H9 (cell line): Measurements from ENCODE around the gene THAP4. TPM values are rescaled to one million over a fixed set of nuclear protein-coding genes. Genes with fewer than 3 reads are reported as not detected.
A peak's percentile ranks its signal among the peaks of the same experiment; 100 is the strongest.

Experiments used
- DNase-seq: peaks from one replicate; pipeline ENCODE4 v3.0.0-alpha.2; 2017
- H2AFZ ChIP-seq: one replicate; pipeline ENCODE4 v1.6.1; 2013; ENCODE audit warnings: mild to moderate bottlenecking, low read length, control low read depth, moderate library complexity
- H2AK5ac ChIP-seq: 2 replicates; pipeline ENCODE4 v1.6.1; 2013; ENCODE audit warnings: low read length, control low read depth, mixed read lengths; ENCODE audit not compliant: insufficient read length
- H2BK120ac ChIP-seq: one replicate; pipeline ENCODE4 v1.6.1; 2013; ENCODE audit warnings: low read depth, mild to moderate bottlenecking, low read length, control low read depth, inconsistent platforms; ENCODE audit not compliant: poor library complexity, severe bottlenecking
- H2BK12ac ChIP-seq: 2 replicates; pipeline ENCODE4 v1.6.1; 2013; ENCODE audit warnings: low read length, control low read depth, mixed read lengths, low read depth; ENCODE audit not compliant: insufficient read length
- H2BK15ac ChIP-seq: 2 replicates; pipeline ENCODE4 v1.6.1; 2013; ENCODE audit warnings: low read depth, low read length, control low read depth
- H2BK20ac ChIP-seq: one replicate; pipeline ENCODE4 v1.6.1; 2013; ENCODE audit warnings: low read depth, mild to moderate bottlenecking, low read length, control low read depth, inconsistent platforms; ENCODE audit not compliant: poor library complexity, severe bottlenecking
- H2BK5ac ChIP-seq: 2 replicates; pipeline ENCODE4 v1.6.1; 2013; ENCODE audit warnings: low read length, control low read depth, mixed read lengths; ENCODE audit not compliant: insufficient read length
- H3K14ac ChIP-seq: 2 replicates; pipeline ENCODE4 v1.6.1; 2013; ENCODE audit warnings: low read length, control low read depth; ENCODE audit not compliant: insufficient read depth
- H3K18ac ChIP-seq: 2 replicates; pipeline ENCODE4 v1.6.1; 2013; ENCODE audit warnings: low read depth, mild to moderate bottlenecking, mixed read lengths, low read length, control low read depth; ENCODE audit not compliant: insufficient read length
- H3K23ac ChIP-seq: 2 replicates; pipeline ENCODE4 v1.6.1; 2013; ENCODE audit warnings: low read length, control low read depth, mixed read lengths, low read depth; ENCODE audit not compliant: insufficient read length
- H3K23me2 ChIP-seq: 2 replicates; pipeline ENCODE4 v1.6.1; 2013; ENCODE audit warnings: low read depth, mild to moderate bottlenecking, mixed read lengths, low read length, control low read depth; ENCODE audit not compliant: insufficient read length, poor library complexity, severe bottlenecking
- H3K27ac ChIP-seq: 2 replicates; pipeline ENCODE4 v1.5.1; 2013; ENCODE audit warnings: low read length, control low read depth, mixed read lengths, low read depth; ENCODE audit not compliant: insufficient read length
- H3K27me3 ChIP-seq: 2 replicates; pipeline ENCODE4 v1.6.1; 2013; ENCODE audit warnings: low read length, control low read depth, inconsistent platforms; ENCODE audit not compliant: insufficient read depth
- H3K4ac ChIP-seq: 2 replicates; pipeline ENCODE4 v1.6.1; 2013; ENCODE audit warnings: low read depth, mild to moderate bottlenecking, control low read depth, inconsistent platforms, low read length, moderate library complexity
- H3K4me1 ChIP-seq: 2 replicates; pipeline ENCODE4 v1.6.1; 2013; ENCODE audit warnings: low read length, control low read depth, inconsistent platforms; ENCODE audit not compliant: insufficient read depth
- H3K4me2 ChIP-seq: 2 replicates; pipeline ENCODE4 v1.6.1; 2013; ENCODE audit warnings: low read length, control low read depth, mixed read lengths; ENCODE audit not compliant: insufficient read length, insufficient read depth
- H3K56ac ChIP-seq: 2 replicates; pipeline ENCODE4 v1.6.1; 2013; ENCODE audit warnings: low read depth, mild to moderate bottlenecking, mixed read lengths, low read length, control low read depth; ENCODE audit not compliant: insufficient read length
- H3K79me1 ChIP-seq: 2 replicates; pipeline ENCODE4 v1.6.1; 2013; ENCODE audit warnings: low read depth, mild to moderate bottlenecking, moderate library complexity, low read length, control low read depth, inconsistent platforms; ENCODE audit not compliant: insufficient read depth, poor library complexity, severe bottlenecking
- H3K79me2 ChIP-seq: 2 replicates; pipeline ENCODE4 v1.6.1; 2013; ENCODE audit warnings: low read length, control low read depth, inconsistent platforms; ENCODE audit not compliant: insufficient read depth
- H3K9ac ChIP-seq: 2 replicates; pipeline ENCODE4 v1.6.1; 2013; ENCODE audit warnings: low read length, control low read depth, mixed read lengths; ENCODE audit not compliant: insufficient read length; ENCODE audit errors: extremely low read depth
- H3K9me3 ChIP-seq: one replicate; pipeline ENCODE4 v1.6.1; 2013; ENCODE audit warnings: low read depth, low read length, inconsistent platforms; ENCODE audit not compliant: control insufficient read depth
- H3T11ph ChIP-seq: one replicate; pipeline ENCODE4 v1.6.1; 2013; ENCODE audit warnings: mild to moderate bottlenecking, low read length, control low read depth, inconsistent platforms
- H4K20me1 ChIP-seq: one replicate; pipeline ENCODE4 v1.6.1; 2013; ENCODE audit not compliant: control insufficient read depth, insufficient read length, insufficient read depth
- H4K5ac ChIP-seq: 2 replicates; pipeline ENCODE4 v1.6.1; 2013; ENCODE audit warnings: low read depth, mild to moderate bottlenecking, mixed read lengths, low read length, control low read depth; ENCODE audit not compliant: insufficient read length
- H4K8ac ChIP-seq: replicated peaks from 2 replicates; pipeline ENCODE4 v1.6.1; 2013; ENCODE audit warnings: low read length, control low read depth, mixed read lengths, low read depth; ENCODE audit not compliant: insufficient read length
- H4K91ac ChIP-seq: 2 replicates; pipeline ENCODE4 v1.6.1; 2013; ENCODE audit warnings: low read depth, mild to moderate bottlenecking, moderate library complexity, mixed read lengths, low read length, control low read depth; ENCODE audit not compliant: insufficient read length
- H3K27ac Mint-ChIP-seq, 3 experiments: 2 replicates in 2 of 3; 3 replicates in 1 of 3; pipeline ENCODE4 v1.8.0; 2020 to 2021; ENCODE audit warnings: mixed read lengths in 3 of 3, mild to moderate bottlenecking in 1 of 3, moderate library complexity in 1 of 3
- H3K27me3 Mint-ChIP-seq: 2 replicates; pipeline ENCODE4 v1.8.0; 2021; ENCODE audit warnings: low read depth, mild to moderate bottlenecking, moderate library complexity, mixed read lengths
- H3K36me3 Mint-ChIP-seq, 3 experiments: 2 replicates in 2 of 3; 3 replicates in 1 of 3; pipeline ENCODE4 v1.8.0; 2020 to 2021; ENCODE audit warnings: low read depth in 3 of 3, mixed read lengths in 3 of 3; ENCODE audit not compliant: insufficient read depth in 1 of 3
- H3K4me1 Mint-ChIP-seq, 2 experiments: 2 replicates each; pipeline ENCODE4 v1.8.0; 2020; ENCODE audit warnings: mixed read lengths in 2 of 2
- H3K4me3 Mint-ChIP-seq, 2 experiments: 2 replicates in 1 of 2; 3 replicates in 1 of 2; pipeline ENCODE4 v1.8.0; 2020 to 2021; ENCODE audit warnings: mild to moderate bottlenecking in 2 of 2, mixed read lengths in 2 of 2, moderate library complexity in 1 of 2
- H3K9me3 Mint-ChIP-seq, 2 experiments: 2 replicates in 1 of 2; 3 replicates in 1 of 2; pipeline ENCODE4 v1.8.0; 2020; ENCODE audit warnings: mild to moderate bottlenecking in 2 of 2, mixed read lengths in 2 of 2, moderate library complexity in 1 of 2
- CTCF ChIP-seq: fragments of 200-600 bp; sonication (generic); conservative IDR thresholded peaks from 3 replicates; pipeline ENCODE4 v1.8.0; 2021; ENCODE audit warnings: antibody characterized with exemption, mild to moderate bottlenecking
- WGBS: extraction: QIAGEN DNeasy Blood & Tissue Kit; methylation state at CpG from one replicate; pipeline ENCODE4 v1.1.7; 2013; ENCODE audit warnings: missing lambda C conversion rate, low lambda C conversion rate, mixed read lengths; ENCODE audit not compliant: insufficient read length; ENCODE audit errors: extremely low coverage; 5-methylcytosine and 5-hydroxymethylcytosine counted together
- total RNA-seq: library from RNA; stranded (reverse); gene quantifications from 2 replicates; pipeline ENCODE4 v1.2.1, GENCODE V29; 2021

The THAP4 gene
- total RNA-seq, 1 experiment from 2014 or later, result 70.6 TPM

GRCh38 chr2:241648453-241648852, 11.5 kb upstream of the THAP4 start:
- Histone ChIP-seq H2BK20ac (no peak overlapping the region), H2BK12ac (no peak overlapping the region), H3K9me3 (no peaks in the 10 kb centered on the region), H3K4ac (no peak overlapping the region), H3K79me2 (peaks cover 28% of the 10 kb centered on the region; the same call in 1 of the 2 replicates), H3K56ac (no peak overlapping the region), H4K8ac (no peak overlapping the region), H4K91ac (no peak overlapping the region), H3K4me1 (peaks cover 4% of the 10 kb centered on the region; the same call in 1 of the 2 replicates), H3K23me2 (no peaks in the 10 kb centered on the region), H3K14ac (no peak overlapping the region), H2AFZ (no peak overlapping the region), H3K27me3 (no peaks in the 10 kb centered on the region), H4K20me1 (no peaks in the 10 kb centered on the region), H3K23ac (no peak overlapping the region), H3K79me1 (peaks cover 12% of the 10 kb centered on the region), H3K4me2 (no peak overlapping the region), H2BK15ac (no peak overlapping the region), H2AK5ac (no peak overlapping the region), H3T11ph (no peak overlapping the region), H2BK120ac (no peak overlapping the region), H3K27ac (no peak overlapping the region), H3K9ac (no peak overlapping the region), H2BK5ac (no peak overlapping the region), H3K18ac (no peak overlapping the region), H4K5ac (no peak overlapping the region)
- no peak overlapping the region for H3K4me3 Mint-ChIP-seq
- no peaks in the 10 kb centered on the region for H3K9me3 Mint-ChIP-seq
- TF ChIP-seq CTCF, result no peak
- DNase-seq, result no peak
- H3K36me3 Mint-ChIP-seq, result peaks cover 17 to 30% (median 24%) of the 10 kb centered on the region in 3 experiments
- WGBS, result no CpG with 5 or more reads among the region's 6 CpGs
- peaks cover 17 to 26% of the 10 kb centered on the region in 2 experiments for H3K4me1 Mint-ChIP-seq
- H3K27me3 Mint-ChIP-seq, result no peaks in the 10 kb centered on the region
- peak overlapping the region; percentile 37 to 61 (median 52); a peak in 3 of 7 replicates for H3K27ac Mint-ChIP-seq
